ENCODE results near the gene FAM117A.
"Not testable (repeated sequence)": the region's sequence is repeated elsewhere in the genome, so short reads cannot be mapped to it uniquely, and the experiment has no call there.

The FAM117A gene

GRCh38 chr17:49676276-49676868, 87.6 kb downstream of the FAM117A start:
- no peak for DNase-seq

GRCh38 chr17:49674507-49674906, 89.4 kb downstream of the FAM117A start:
- no peak for DNase-seq

DNA sequence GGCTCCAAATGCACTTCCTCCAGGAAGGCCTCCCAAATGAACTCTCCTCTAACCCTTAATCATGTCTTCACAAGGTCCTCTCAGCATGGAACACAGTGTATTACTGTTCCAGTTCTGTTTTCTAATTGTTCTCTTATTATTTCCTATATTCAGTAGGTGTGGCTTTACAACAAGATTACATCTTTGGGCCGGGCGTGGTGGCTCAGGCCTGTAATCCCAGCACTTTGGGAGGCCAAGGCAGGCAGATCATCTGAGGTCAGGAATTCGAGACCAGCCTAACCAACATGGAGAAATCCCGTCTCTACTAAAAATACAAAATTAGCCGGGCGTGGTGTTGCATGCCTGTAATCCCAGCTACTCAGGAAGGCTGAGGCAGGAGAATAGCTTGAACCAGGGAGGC, 90.3 kb downstream of the FAM117A start:
- not testable (repeated sequence) for DNase-seq

DNA sequence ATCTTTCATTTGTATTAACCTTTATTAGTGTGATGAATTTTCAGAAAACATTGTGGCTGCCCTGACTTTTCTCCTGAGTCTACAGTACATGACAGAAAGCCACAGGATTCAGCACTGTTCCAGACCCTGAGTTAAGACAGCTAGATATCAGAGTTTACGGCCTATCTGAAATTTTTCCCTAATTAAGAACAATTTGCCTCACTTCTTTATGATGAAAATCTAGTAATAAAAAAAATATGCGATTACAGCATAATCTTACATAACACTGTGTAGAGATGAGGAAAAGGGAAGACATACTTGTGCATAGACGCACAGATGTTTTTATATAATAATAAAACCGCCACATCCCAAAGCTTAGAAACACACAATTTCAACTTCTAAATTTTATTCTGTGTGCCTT, 93.3 kb downstream of the FAM117A start:
- no peak for DNase-seq

GRCh38 chr17:49670002-49670401, 93.9 kb downstream of the FAM117A start:
- DNase-seq = no peak

GRCh38 chr17:49667854-49668253, 96.1 kb downstream of the FAM117A start:
- DNase-seq = no peak

DNA sequence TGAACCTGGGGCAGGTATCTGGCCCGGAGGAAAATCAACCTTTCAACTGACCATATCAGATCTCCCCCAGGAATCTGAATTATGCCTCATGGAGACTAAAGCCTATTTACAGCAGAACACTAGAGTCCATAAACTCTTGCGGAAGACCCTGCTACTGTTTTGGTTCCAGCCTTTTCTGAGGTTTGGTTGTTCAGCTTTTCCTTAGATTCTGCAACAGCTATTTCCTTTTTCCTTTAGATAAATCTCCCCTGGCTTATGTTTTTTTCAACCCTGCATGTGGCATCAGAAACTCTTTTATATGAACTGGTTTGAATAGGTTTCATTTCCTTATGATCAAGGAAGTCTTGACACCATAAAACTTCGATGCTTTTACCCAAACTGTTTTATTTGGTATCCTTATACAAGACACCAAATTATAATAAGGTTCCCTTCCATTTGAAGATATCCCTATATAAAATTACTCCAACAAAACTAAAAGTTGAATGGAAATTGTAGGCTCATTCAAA, 99.2 kb downstream of the FAM117A start:
- no peak for DNase-seq
